MM.1S (cell line): ENCODE measurements around the gene JPH4.

Experiments used
- CTCF ChIP-seq: fragments of 300-600 bp; sonication (generic); IDR thresholded peaks from 2 replicates; pipeline ENCODE4 v1.5.1; 2016; ENCODE audit warnings: antibody characterized with exemption, low read length, mixed read lengths
- EZH2 ChIP-seq: fragments of 300-600 bp; sonication (generic); optimal IDR thresholded peaks from 2 replicates; pipeline ENCODE3; 2017; ENCODE audit warnings: low read depth, mild to moderate bottlenecking, antibody characterized with exemption, low read length, mixed read lengths
- EZH2phosphoT487 ChIP-seq: fragments of 300-600 bp; sonication (generic); IDR thresholded peaks from 2 replicates; pipeline ENCODE4 v1.6.1; 2018; ENCODE audit warnings: antibody characterized with exemption, low read length

- no peak for TF ChIP-seq CTCF
- TF ChIP-seq EZH2: no peak
- TF ChIP-seq EZH2phosphoT487: no peak
Observed at GRCh38 chr14:23542261-23542660, 36.3 kb downstream of the JPH4 start.
